Measurements from ENCODE around the gene ZNF648. TPM values are rescaled to one million over a fixed set of nuclear protein-coding genes. Genes with fewer than 3 reads are reported as not detected.

Gene ZNF648
- total RNA-seq, 1 donor from 2014 or later, result not detected

DNA sequence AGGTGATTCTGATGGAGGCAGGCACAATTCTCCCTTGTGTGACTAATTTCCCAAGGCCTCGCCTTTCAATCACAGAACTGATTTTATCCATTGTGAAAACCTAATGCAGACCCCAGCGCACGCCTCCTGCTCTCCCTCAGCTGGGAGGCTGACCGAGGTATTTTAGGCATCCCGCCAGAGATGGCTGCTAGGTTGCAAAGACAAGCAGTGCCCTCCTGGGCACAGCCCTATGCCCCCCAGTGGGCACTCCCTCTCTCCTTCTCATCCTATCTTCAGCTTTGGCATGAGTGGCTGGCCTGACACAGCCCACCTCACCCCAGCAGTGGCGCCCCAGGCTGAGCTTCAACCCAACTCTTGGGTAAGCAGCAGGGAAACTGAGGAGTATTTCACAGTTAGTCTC lies 24.2 kb upstream of the ZNF648 start:
- DNase-seq (no peak), ATAC-seq (no peak)
- Histone ChIP-seq H3K4me1 (peaks cover 9% of the 10 kb centered on the region), H3K27me3 (ENCODE audit: low read depth) (no peaks in the 10 kb centered on the region), H3K4me3 (no peak overlapping the region), H3K36me3 (no peaks in the 10 kb centered on the region), H3K9me3 (no peaks in the 10 kb centered on the region), H3K27ac (no peak overlapping the region)
- TF ChIP-seq, protein P1, sequence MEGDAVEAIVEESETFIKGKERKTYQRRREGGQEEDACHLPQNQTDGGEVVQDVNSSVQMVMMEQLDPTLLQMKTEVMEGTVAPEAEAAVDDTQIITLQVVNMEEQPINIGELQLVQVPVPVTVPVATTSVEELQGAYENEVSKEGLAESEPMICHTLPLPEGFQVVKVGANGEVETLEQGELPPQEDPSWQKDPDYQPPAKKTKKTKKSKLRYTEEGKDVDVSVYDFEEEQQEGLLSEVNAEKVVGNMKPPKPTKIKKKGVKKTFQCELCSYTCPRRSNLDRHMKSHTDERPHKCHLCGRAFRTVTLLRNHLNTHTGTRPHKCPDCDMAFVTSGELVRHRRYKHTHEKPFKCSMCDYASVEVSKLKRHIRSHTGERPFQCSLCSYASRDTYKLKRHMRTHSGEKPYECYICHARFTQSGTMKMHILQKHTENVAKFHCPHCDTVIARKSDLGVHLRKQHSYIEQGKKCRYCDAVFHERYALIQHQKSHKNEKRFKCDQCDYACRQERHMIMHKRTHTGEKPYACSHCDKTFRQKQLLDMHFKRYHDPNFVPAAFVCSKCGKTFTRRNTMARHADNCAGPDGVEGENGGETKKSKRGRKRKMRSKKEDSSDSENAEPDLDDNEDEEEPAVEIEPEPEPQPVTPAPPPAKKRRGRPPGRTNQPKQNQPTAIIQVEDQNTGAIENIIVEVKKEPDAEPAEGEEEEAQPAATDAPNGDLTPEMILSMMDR (IDR thresholded peaks at IDR 0.05), result no peak
- intact Hi-C loops (cut with DNase I), result loop anchor here (10.0 kb wide), 1 partner anchor 309 kb away; the partner anchor contains the start of gene GLUL

DNA sequence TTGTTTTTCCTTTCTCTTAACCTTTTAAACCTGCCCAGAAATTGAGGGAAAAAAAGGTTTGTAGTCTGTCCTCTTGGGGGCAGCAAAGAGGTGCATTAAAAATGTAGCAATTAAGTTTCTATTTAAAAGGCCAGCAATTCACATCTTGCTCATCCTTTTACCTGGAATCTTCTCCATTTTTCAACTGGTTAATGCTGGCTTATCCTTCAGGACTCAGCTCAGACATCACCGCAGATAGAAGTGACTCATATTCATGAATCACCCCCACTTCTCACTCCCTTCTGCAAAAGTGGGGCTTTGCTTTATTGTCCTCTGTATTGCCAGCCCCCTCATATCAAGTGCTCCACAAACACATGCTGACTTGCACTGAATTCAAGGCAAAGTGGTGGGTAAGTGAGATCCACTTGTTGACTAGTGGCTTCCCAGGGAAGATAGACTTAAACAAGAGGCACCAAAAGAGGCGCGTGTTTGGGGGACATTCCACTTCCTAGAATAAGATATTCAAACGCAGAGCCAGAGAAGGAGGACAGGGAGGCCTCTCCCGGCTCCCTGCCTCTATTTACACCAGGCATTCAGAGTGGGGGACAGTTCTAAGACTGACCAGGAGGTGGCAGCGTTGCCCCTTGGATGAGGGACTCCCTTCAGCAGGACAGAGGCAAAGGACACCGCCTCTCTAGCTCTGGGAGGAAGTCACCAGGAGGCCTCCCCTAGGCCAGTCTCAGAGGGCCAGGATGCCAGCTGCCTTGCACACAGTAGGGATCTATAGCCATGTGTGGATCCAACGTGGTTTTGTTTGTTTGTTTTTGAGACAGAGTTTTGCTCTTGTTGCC lies 23.2 kb upstream of the ZNF648 start:
- peak; percentile 93 for ATAC-seq
- intact Hi-C loops (cut with DNase I), result loop anchor here (10.0 kb wide), 1 partner anchor 310 kb away; the partner anchor contains the start of gene GLUL

DNA sequence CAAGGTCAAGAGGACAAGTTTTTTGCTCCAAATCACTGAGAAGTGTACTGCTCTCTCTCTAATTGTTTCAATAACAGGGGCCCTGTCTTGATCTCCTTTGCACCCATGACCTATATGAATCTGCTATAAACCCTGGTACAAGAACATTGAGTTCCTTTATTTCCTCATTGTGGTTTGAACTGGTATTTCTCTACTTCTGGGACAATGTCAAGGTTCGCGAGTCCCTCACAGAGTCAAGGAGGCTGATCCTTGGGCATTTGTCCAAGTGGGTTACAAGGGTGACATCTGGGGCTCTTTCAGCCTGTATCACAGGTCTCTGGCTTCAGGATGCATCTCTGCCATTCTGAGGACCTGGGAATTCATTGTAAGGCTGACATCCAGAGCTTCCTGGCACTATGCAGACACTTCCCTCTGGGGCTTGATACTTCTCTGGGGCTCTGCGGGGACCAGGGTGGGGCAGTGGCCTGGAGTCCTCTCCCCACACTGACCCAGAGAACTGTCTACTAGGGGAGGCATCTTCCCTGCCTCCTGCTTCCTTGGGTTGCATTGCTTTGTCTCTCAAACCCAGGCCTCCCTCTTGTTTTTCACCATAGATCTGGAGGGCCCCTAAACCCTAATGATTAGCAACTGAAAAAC lies 22.5 kb upstream of the ZNF648 start:
- Histone ChIP-seq H3K9me3 (no peaks in the 10 kb centered on the region), H3K27me3 (ENCODE audit: low read depth) (no peaks in the 10 kb centered on the region), H3K36me3 (no peaks in the 10 kb centered on the region), H3K4me3 (no peak overlapping the region), H3K27ac (peak overlapping the region; percentile 62), H3K4me1 (peaks cover 9% of the 10 kb centered on the region)
- TF ChIP-seq, protein P1 (IDR thresholded peaks at IDR 0.05), result no peak
- ATAC-seq (peak; percentile 42 to 53), DNase-seq (no peak)
- intact Hi-C loops (cut with DNase I), result loop anchor here (10.0 kb wide), 1 partner anchor 311 kb away; the partner anchor contains the start of gene GLUL

More for the DNA sequence above, 23.2 kb upstream of the ZNF648 start:
- peak; percentile 89 for DNase-seq
- Histone ChIP-seq H3K36me3 (no peaks in the 10 kb centered on the region), H3K4me3 (no peak overlapping the region), H3K27ac (peak overlapping the region; percentile 62), H3K27me3 (ENCODE audit: low read depth) (no peaks in the 10 kb centered on the region), H3K4me1 (peaks cover 9% of the 10 kb centered on the region), H3K9me3 (no peaks in the 10 kb centered on the region)
- TF ChIP-seq, protein P1 (IDR thresholded peaks at IDR 0.05), result peak; percentile 87

DNA sequence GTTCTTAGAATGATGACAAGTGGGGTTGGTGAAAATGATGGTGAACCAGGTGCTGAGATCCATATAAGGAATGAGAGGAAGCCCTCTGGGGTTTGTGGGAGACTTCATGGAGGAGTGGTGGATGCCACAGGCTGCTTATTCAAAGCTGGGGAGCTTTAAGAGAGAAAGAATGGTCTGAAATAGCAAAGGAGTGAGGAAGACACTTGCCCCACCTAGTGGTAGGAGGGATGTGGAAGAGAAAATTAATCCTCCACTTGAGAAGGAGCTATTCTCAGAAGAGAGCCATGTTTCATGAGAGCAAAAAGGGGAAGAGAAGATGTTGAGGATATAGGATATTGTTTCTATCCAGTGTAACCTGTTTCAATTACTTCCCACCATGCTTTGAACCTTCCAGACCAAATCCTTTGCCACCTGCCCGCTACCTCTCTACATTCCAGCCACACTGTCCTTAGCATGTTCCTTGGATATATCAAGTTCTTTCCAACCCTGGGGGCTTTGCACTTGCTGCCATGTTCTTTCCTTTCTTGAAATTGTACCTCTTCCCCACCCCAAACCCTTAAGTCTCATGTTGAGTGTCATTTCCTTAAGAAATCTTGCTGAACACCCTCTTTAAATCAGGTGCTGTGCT lies 19.6 kb upstream of the ZNF648 start:
- peaks cover 9% of the 10 kb centered on the region for H3K4me1 ChIP-seq
- H3K36me3 ChIP-seq, result no peaks in the 10 kb centered on the region
- TF ChIP-seq, protein P1 (IDR thresholded peaks at IDR 0.05), result peak; percentile 55
- H3K27ac ChIP-seq, result no peak overlapping the region
- H3K4me3 ChIP-seq, result no peak overlapping the region
- DNase-seq, result no peak
- peak; percentile 17 to 26 for ATAC-seq
- H3K9me3 ChIP-seq, result no peaks in the 10 kb centered on the region
- no peaks in the 10 kb centered on the region for H3K27me3 ChIP-seq (ENCODE audit: low read depth)
- intact Hi-C loops (cut with DNase I), result loop anchor here (10.0 kb wide), 1 partner anchor 314 kb away; the partner anchor contains the start of gene GLUL

DNA sequence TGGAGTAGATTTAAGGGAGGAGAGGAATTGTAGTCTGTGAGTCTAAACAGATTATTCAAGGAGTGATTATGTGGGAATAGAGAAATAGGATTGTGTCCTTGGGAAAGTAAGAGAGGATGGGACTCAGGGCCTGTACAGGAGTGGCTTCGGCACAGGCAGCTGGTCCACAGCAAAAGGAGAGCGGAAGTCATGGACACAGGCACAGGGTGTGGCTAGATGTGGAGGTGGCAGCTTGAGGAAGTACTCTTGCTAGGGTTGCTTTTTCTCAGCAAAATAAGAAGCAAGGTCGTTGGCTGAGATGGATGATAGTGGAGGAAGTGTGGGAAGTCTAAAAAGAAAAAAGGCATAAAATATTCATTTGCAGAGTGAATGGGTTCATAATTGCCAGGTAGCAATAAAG lies 18.5 kb upstream of the ZNF648 start:
- TF ChIP-seq, protein P1 (IDR thresholded peaks at IDR 0.05), result no peak
- Histone ChIP-seq H3K27ac (no peak overlapping the region), H3K4me3 (no peak overlapping the region), H3K27me3 (ENCODE audit: low read depth) (no peaks in the 10 kb centered on the region), H3K4me1 (peaks cover 9% of the 10 kb centered on the region), H3K36me3 (no peaks in the 10 kb centered on the region), H3K9me3 (no peaks in the 10 kb centered on the region)
- ATAC-seq (peak in 1 of 2 donors; percentile 36), DNase-seq (no peak)
- intact Hi-C loops (cut with DNase I), result loop anchor here (10.0 kb wide), 1 partner anchor 315 kb away; the partner anchor contains the start of gene GLUL

Measured in lower lobe of right lung (tissue), 2 donors.